GM12878 (cell line): ENCODE data around the gene RINT1. TPM values are rescaled to one million over a fixed set of nuclear protein-coding genes. Genes with fewer than 3 reads are reported as not detected.
A peak's percentile ranks its signal among the peaks of the same experiment; 100 is the strongest.

Experiments
- ATAC-seq: fragments of 200-7000 bp; cut with Tn5 transposase; 3 replicates; pipeline ENCODE4 v1.9.1; 2020; ENCODE audit warnings: mild to moderate bottlenecking, moderate library complexity
- BruUV-seq: library from RNA; stranded (reverse); fragments of 400-500 nt; replicated peaks from 2 replicates; lab custom pipeline; 2021; lab: Mats Ljungman, UMichigan
- CTCF ChIA-PET: fragments of 300-600 bp; sonication (Branson Sonifier 250); formaldehyde crosslinking; extraction: SDS; loops from one replicate; lab custom pipeline; 2021; ENCODE audit warnings: inconsistent platforms; lab: Yijun Ruan, JAX
- POLR2A ChIA-PET: fragments of 350-600 bp; formaldehyde crosslinking; extraction: SDS; loops from one replicate; lab custom pipeline; 2021; ENCODE audit warnings: inconsistent platforms; lab: Charles Lee
- RAD21 ChIA-PET: fragments of 300-600 bp; sonication (Branson Sonifier 250); formaldehyde crosslinking; loops from one replicate; lab custom pipeline; 2023; ENCODE audit warnings: antibody characterized with exemption; ENCODE audit not compliant: unreplicated experiment; lab: Charles Lee
- SMC1A ChIA-PET: fragments of 300-600 bp; sonication (Branson Sonifier 250); formaldehyde crosslinking; loops from one replicate; lab custom pipeline; 2023; ENCODE audit not compliant: unreplicated experiment, uncharacterized antibody; lab: Charles Lee
- DNase-seq: peaks from one replicate; pipeline ENCODE4 v3.0.0-alpha.2; 2011; ENCODE audit warnings: low read depth, low spot score
- FAIRE-seq: peaks from 3 replicates; lab custom pipeline; 2011; peaks lifted over from hg19 to GRCh38; lab: Jason Lieb, UNC
- H2AFZ ChIP-seq: 2 replicates; pipeline ENCODE4 v1.6.0; 2011; ENCODE audit warnings: low read depth, low read length, control low read depth; ENCODE audit not compliant: control insufficient read depth
- H3K27ac ChIP-seq: 2 replicates; pipeline ENCODE4 v1.5.1; 2011; ENCODE audit warnings: control low read depth; ENCODE audit not compliant: control insufficient read depth, insufficient read depth
- H3K27me3 ChIP-seq, 2 experiments: replicated peaks in 1 of 2; 2 replicates each; pipeline versions ENCODE4 v1.6.0 to v1.6.1; 2011; ENCODE audit warnings: low read length in 1 of 2; ENCODE audit not compliant: control insufficient read depth in 2 of 2, insufficient read depth in 2 of 2
- H3K36me3 ChIP-seq, 2 experiments: 2 replicates each; pipeline ENCODE4 v1.5.1; 2011; ENCODE audit warnings: low read length in 1 of 2; ENCODE audit not compliant: control insufficient read depth in 2 of 2, insufficient read depth in 2 of 2
- H3K4me1 ChIP-seq: 2 replicates; pipeline ENCODE4 v1.6.1; 2011; ENCODE audit warnings: mild to moderate bottlenecking, low read length, moderate library complexity, mixed read lengths; ENCODE audit not compliant: control insufficient read depth, insufficient read depth
- H3K4me2 ChIP-seq: 2 replicates; pipeline ENCODE4 v1.6.0; 2011; ENCODE audit warnings: control low read depth; ENCODE audit not compliant: control insufficient read depth, insufficient read depth
- H3K4me3 ChIP-seq: fragments of 200-600 bp; sonication (generic); 2 replicates; pipeline ENCODE4 v1.5.1; 2016
- H3K79me2 ChIP-seq: 2 replicates; pipeline ENCODE4 v1.6.0; 2011; ENCODE audit warnings: low read length; ENCODE audit not compliant: control insufficient read depth, insufficient read depth
- H3K9ac ChIP-seq: 2 replicates; pipeline ENCODE4 v1.8.0; 2011; ENCODE audit warnings: low read length, control low read depth, mixed read lengths; ENCODE audit not compliant: control insufficient read depth, insufficient read depth
- H3K9me3 ChIP-seq: replicated peaks from 3 replicates; pipeline ENCODE4 v1.5.1; 2011; ENCODE audit warnings: mild to moderate bottlenecking, low read length; ENCODE audit not compliant: control insufficient read depth, insufficient read depth
- H4K20me1 ChIP-seq: 2 replicates; pipeline ENCODE4 v1.6.0; 2011; ENCODE audit not compliant: control insufficient read depth, insufficient read depth
- CEBPB ChIP-seq, 2 experiments: fragments of 150-350 bp in 1 of 2; IDR thresholded peaks; 2 replicates each; pipeline ENCODE4 v1.6.1; 2012 to 2014; ENCODE audit warnings: low read depth in 2 of 2, low read length in 2 of 2, borderline replicate concordance in 1 of 2, inconsistent platforms in 1 of 2
- CHD2 ChIP-seq: IDR thresholded peaks from 2 replicates; pipeline ENCODE4 v1.6.1; 2011; ENCODE audit warnings: low read depth, low read length, improper control_type of control experiment, borderline replicate concordance
- CHD4 ChIP-seq: fragments of 200-600 bp; sonication (generic); IDR thresholded peaks from 2 replicates; pipeline ENCODE4 v1.6.1; 2016; ENCODE audit warnings: mild to moderate bottlenecking
- CREB1 ChIP-seq: IDR thresholded peaks from 2 replicates; pipeline ENCODE4 v1.6.1; 2012; ENCODE audit warnings: low read depth, mild to moderate bottlenecking, inconsistent platforms
- CTCF ChIP-seq, 3 experiments: IDR thresholded peaks in 2 of 3; conservative IDR thresholded peaks in 1 of 3; 2 replicates each; pipeline ENCODE4 v1.5.1; 2011; ENCODE audit warnings: low read depth in 3 of 3, low read length in 3 of 3, mild to moderate bottlenecking in 3 of 3, control low read depth in 2 of 3, moderate library complexity in 2 of 3, inconsistent platforms in 1 of 3, mixed read lengths in 1 of 3; ENCODE audit not compliant: control insufficient read depth in 2 of 3, insufficient read depth in 1 of 3; ENCODE audit errors: extremely low read depth in 1 of 3
- FOS ChIP-seq: IDR thresholded peaks from 3 replicates; pipeline ENCODE4 v1.6.1; 2011; ENCODE audit warnings: borderline replicate concordance; ENCODE audit not compliant: insufficient read length; ENCODE audit errors: extremely low read depth
- HDAC6 ChIP-seq: fragments of 200-600 bp; sonication (generic); IDR thresholded peaks from one replicate; pipeline ENCODE4 v1.8.0; 2017; ENCODE audit warnings: antibody characterized with exemption; ENCODE audit not compliant: unreplicated experiment
- NR2C2 ChIP-seq: IDR thresholded peaks from 2 replicates; pipeline ENCODE4 v1.6.1; 2011; ENCODE audit warnings: borderline replicate concordance, low read depth; ENCODE audit not compliant: control insufficient read depth, insufficient read length
- PKNOX1 ChIP-seq: fragments of 450-650 bp; IDR thresholded peaks from 2 replicates; pipeline ENCODE4 v1.6.1; 2016; ENCODE audit warnings: mild to moderate bottlenecking
- POLR2A ChIP-seq: IDR thresholded peaks from 2 replicates; pipeline ENCODE4 v1.6.1; 2011; ENCODE audit warnings: low read depth, mild to moderate bottlenecking, low read length
- RAD21 ChIP-seq: IDR thresholded peaks from 2 replicates; pipeline ENCODE4 v1.6.1; 2011; ENCODE audit warnings: mild to moderate bottlenecking, low read depth, low read length, moderate library complexity; ENCODE audit not compliant: insufficient read depth
- REST ChIP-seq: IDR thresholded peaks from 2 replicates; pipeline ENCODE4 v1.6.1; 2012; ENCODE audit warnings: mild to moderate bottlenecking, low read depth, low read length
- RUNX3 ChIP-seq: IDR thresholded peaks from 2 replicates; pipeline ENCODE4 v1.6.1; 2012; ENCODE audit warnings: low read length, inconsistent platforms
- SMAD1 ChIP-seq: fragments of 450-650 bp; IDR thresholded peaks from 2 replicates; pipeline ENCODE4 v1.6.1; 2018; ENCODE audit warnings: mild to moderate bottlenecking, low read depth; ENCODE audit not compliant: partially characterized antibody
- SMC3 ChIP-seq: IDR thresholded peaks from 2 replicates; pipeline ENCODE4 v1.6.1; 2011; ENCODE audit warnings: low read length, improper control_type of control experiment, borderline replicate concordance
- ZNF207 ChIP-seq: fragments of 450-650 bp; IDR thresholded peaks from 2 replicates; pipeline ENCODE4 v1.6.1; 2014; ENCODE audit warnings: antibody characterized with exemption, mild to moderate bottlenecking, borderline replicate concordance
- ZZZ3 ChIP-seq: IDR thresholded peaks from 2 replicates; pipeline ENCODE4 v1.6.1; 2011; ENCODE audit warnings: low read depth; ENCODE audit not compliant: control insufficient read depth, insufficient read length
- WGBS: methylation state at CpG from one replicate; pipeline ENCODE4 v1.1.6; 2016; ENCODE audit warnings: low lambda C conversion rate; ENCODE audit not compliant: insufficient replicate concordance, insufficient coverage; ENCODE audit errors: missing lambda C conversion rate; 5-methylcytosine and 5-hydroxymethylcytosine counted together
- in situ Hi-C: fragments of 300-500 bp; cut with MboI; formaldehyde crosslinking; loops from 9 replicates; pipeline ENCODE4 v1.14.3; 2018; ENCODE audit warnings: mixed read lengths
- intact Hi-C: fragments of 100-400 bp; cut with micrococcal nuclease; formaldehyde crosslinking; loops from one replicate; pipeline ENCODE4 v1.14.2; 2022; ENCODE audit not compliant: unreplicated experiment
- polyA plus RNA-seq, 11 experiments: library from polyadenylated mRNA; depleted of rRNA in 4 of 11; unstranded in 6 of 11; stranded (reverse) in 5 of 11; fragments of >200 nt; fragmentation: Nextera tagmentation in 4 of 11; fragmentation: Illumina TruSeq in 1 of 11; extraction: Ambion mirVana in 4 of 11; extraction: Trizol in 1 of 11; gene quantifications; 1 replicate in 1 of 11; 2 replicates in 10 of 11; pipeline versions ENCODE4 v1.2.1 to v1.2.3, GENCODE V29; 2011 to 2016; ENCODE audit warnings: inconsistent platforms in 2 of 11, missing spikeins in 2 of 11, low read depth in 1 of 11
- total RNA-seq, 4 experiments: library from RNA; depleted of rRNA in 3 of 4; stranded (reverse); fragments of >200 nt in 3 of 4; fragmentation: Illumina TruSeq in 1 of 4; extraction: Trizol in 1 of 4; gene quantifications; 2 replicates each; pipeline versions ENCODE4 v1.2.1 to v1.2.3, GENCODE V29; 2013 to 2021

The RINT1 gene
- total and polyA plus RNA-seq, 10 of the 15 experiments (the other 5 are each of a cell fraction or from before 2014, with no cell fraction given), result 6.7 to 32.3 (median 17.3) TPM

GRCh38 chr7:105589356-105590077, 57.5 kb downstream of the RINT1 start:
- no peak overlapping the region for H3K9ac ChIP-seq
- no peaks in the 10 kb centered on the region; the same call in 2 of the 3 replicates for H3K9me3 ChIP-seq
- ChIA-PET SMC1A (interaction anchor here (0.8 to 1.8 kb wide), 20 partner anchors 47 to 706 kb away, joined by 3 to 7 read pairs (median 3); partner anchors contain the start of gene RINT1), POLR2A (interaction anchor here (1.2 kb wide), 1 partner anchor 58 kb away, joined by 3 read pairs; the partner anchor contains the start of gene RINT1), RAD21 (interaction anchor here (0.8 to 4.4 kb wide), 11 partner anchors 8 to 706 kb away, joined by 3 to 24 read pairs (median 3); partner anchors contain the start of gene RINT1), CTCF (interaction anchor here (0.6 to 3.3 kb wide), 31 partner anchors 8 to 706 kb away, joined by 3 to 24 read pairs (median 4); partner anchors contain the start of gene RINT1)
- peak; percentile 94 for ATAC-seq
- DNase-seq, result peak; percentile 66
- H3K4me1 ChIP-seq, result peaks cover 14% of the 10 kb centered on the region
- BruUV-seq, result no TSS peak
- H2AFZ ChIP-seq, result peak overlapping the region; percentile 43
- WGBS, result 17% methylated on average over 6 of the region's 6 CpGs
- intact Hi-C loops, result loop anchor here (2.0 to 5.0 kb wide), 4 partner anchors 57 to 667 kb away; partner anchors contain the start of gene RINT1
- H4K20me1 ChIP-seq, result no peaks in the 10 kb centered on the region
- H3K36me3 ChIP-seq, result no peaks in the 10 kb centered on the region
- H3K27me3 ChIP-seq, result no peaks in the 10 kb centered on the region
- FAIRE-seq, result peak; percentile 70
- no peak overlapping the region for H3K4me3 ChIP-seq
- no peak overlapping the region for H3K4me2 ChIP-seq
- no peaks in the 10 kb centered on the region for H3K79me2 ChIP-seq
- in situ Hi-C loops, result no loop called here
- H3K27ac ChIP-seq, result no peak overlapping the region
- no peak for TF ChIP-seq NR2C2
- TF ChIP-seq REST, result no peak
- TF ChIP-seq RUNX3, result no peak
- no peak for TF ChIP-seq FOS
- TF ChIP-seq SMAD1, result no peak
- TF ChIP-seq CEBPB (IDR thresholded peaks at IDR 0.05; ENCODE audit: borderline replicate concordance in 1 of 2, low read depth in 2 of 2, low read length in 2 of 2), result no peak
- TF ChIP-seq HDAC6, result no peak
- no peak for TF ChIP-seq PKNOX1
- TF ChIP-seq RAD21, result peak; percentile 83
- TF ChIP-seq ZZZ3, result no peak
- TF ChIP-seq CREB1, result no peak
- TF ChIP-seq ZNF207, result 0 out of 2 replicates have a peak, but pooled peaks have one; percentile 53
- TF ChIP-seq CTCF (IDR thresholded peaks at IDR 0.05 in 2 of 3, conservative IDR thresholded peaks at IDR 0.05 in 1 of 3; ENCODE audit: control insufficient read depth in 2 of 3, extremely low read depth in 1 of 3, insufficient read depth in 1 of 3, low read depth in 3 of 3, low read length in 3 of 3), result peak; percentile 66 to 90 (median 73); a peak in 5 of 6 replicates
- peak; percentile 74 for TF ChIP-seq SMC3
- no peak for TF ChIP-seq POLR2A
- no peak for TF ChIP-seq CHD2
- no peak for TF ChIP-seq CHD4
